NCI-H2196 (cell line): ENCODE results near the gene YIF1B.

Experiments used
- DNase-seq: peaks from one replicate; lab custom pipeline; 2025; ENCODE audit not compliant: unreplicated experiment; lab: John Stamatoyannopoulos, UW

YIF1B gene

DNA sequence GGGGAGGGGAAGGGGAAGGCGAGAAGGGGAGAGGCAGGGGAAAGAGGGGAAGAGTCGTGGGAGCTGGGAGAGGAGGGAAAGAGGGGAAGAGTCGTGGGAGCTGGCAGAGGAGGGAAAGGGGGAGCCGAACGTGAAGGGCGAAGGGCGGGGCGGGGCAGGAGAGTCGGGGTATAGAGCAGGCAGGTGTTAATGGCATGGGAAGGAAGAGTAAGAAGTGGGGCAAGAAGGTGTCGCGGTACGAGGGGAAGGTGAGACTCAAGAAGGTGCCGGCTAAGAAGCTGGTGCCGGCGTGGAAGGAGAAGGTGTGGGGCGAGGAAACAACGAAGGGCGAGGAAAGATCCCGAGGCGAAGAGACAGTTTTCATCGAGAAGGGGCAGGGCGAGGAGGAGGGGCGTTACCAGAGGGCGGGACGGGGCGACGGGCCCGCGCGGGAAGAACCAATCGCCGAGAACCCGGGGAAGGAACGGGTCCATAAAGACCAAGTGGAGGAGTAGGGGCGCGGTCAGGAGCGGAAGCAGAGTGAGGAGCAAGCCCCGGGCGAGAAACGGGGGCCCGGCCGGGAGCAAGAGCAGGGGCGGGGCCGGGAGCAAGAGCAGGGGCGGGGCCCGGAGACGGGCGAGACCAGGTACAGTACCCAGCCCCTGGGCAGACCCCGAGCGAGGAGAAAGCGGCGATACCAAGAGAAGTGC, 20.3 kb upstream of the YIF1B start:
- DNase-seq, result peak; percentile 92

DNA sequence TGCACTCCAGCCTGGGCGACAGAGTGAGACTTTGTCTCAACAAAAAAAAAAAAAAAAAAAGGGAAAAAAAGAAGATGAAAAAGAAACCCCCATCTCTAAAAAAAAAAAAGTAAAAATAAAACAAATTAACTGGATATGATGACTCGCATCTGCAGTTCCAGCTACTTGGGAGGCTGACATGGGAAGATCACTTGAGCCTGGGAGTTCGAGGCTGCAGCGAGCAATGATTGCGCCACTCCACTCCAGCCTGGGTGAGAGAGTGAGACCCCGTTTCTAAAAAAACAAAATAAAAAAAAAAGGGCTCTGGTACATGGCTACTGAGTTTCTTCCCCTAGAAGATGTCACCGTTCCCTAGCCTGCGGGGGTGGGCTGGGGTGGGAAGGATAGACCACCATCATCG, 17.5 kb upstream of the YIF1B start:
- no peak for DNase-seq

DNA sequence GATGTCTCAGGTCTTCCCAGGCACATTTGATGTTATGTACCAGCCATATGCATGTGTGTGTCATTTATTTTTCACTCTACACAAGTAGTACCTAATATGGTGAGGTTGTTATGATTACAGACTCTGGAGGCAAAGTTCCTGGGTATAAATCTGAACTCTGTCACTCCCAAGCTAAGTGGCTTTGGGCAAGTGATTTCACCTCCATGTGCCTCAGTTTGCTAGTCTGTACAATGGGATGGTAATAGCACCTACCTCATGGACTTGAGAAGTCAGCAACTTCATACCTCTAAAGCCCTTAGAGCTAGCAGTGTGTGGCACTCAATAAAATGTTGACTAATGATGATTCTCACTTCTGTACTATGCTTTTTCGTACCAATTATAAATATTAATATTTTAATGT, 16.0 kb upstream of the YIF1B start:
- DNase-seq, result no peak

DNA sequence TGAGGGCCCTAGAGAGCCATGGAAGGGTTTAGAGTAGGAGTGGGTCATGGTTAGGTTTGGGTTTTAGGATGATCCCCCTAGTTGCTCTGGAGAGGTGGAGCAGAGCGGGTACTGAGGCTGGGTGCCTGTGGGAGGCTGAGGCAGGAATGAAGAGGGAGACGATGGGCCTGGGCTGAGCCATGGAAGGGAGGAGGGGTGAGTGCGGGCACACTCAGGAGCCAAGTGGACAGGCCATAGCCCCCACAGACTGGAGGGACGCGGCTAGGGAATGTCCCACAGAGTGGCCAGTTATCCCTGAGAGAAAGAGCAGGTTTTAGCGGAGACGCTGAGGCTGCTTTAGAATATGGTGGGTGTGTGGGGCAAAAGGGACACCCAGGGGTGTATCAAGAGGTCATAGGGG, 13.9 kb upstream of the YIF1B start:
- no peak for DNase-seq

DNA sequence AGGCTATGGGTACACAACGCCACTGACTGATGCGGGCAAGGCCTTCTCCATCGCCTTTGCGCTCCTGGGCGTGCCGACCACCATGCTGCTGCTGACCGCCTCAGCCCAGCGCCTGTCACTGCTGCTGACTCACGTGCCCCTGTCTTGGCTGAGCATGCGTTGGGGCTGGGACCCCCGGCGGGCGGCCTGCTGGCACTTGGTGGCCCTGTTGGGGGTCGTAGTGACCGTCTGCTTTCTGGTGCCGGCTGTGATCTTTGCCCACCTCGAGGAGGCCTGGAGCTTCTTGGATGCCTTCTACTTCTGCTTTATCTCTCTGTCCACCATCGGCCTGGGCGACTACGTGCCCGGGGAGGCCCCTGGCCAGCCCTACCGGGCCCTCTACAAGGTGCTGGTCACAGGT, 10.8 kb upstream of the YIF1B start:
- DNase-seq, result no peak

DNA sequence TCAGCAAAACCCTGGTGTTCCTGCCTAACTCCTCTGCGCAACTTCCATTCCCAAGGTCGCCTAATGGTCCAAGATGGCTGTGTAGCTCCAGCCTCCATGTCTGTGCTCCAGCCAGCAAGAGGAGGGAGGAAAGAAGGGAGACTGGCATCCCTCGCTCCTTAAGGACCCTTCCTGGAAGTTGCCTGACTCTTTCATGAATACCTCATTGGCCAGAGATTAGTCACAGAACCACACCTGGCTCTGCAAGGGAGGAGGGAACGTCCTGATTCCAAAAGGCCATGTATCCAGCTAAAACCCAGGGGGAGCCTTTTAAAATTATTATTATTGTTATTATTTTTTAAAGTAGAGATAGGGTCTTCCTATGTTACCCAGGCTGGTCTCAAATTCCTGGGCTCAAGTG, 8.7 kb upstream of the YIF1B start:
- DNase-seq, result no peak

DNA sequence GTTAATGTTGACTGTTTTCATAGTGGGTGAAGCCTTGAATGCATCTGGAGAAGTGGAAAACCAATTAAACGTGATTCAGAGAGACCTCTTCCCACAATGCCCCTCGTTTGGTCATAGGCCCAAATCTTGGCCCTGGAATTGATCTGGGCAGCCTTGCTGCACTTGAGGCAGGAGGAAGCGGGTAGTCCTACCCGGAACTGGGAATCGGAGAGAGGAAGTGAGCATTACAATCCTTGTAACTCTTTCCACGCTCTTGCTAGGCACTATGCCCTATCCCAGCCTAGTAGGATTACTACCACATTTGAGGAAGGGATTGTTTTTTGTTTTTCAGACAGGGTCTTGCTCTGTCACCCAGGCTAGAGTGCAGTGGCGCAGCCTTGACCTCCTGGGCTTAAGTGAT, 7.5 kb upstream of the YIF1B start:
- no peak for DNase-seq

DNA sequence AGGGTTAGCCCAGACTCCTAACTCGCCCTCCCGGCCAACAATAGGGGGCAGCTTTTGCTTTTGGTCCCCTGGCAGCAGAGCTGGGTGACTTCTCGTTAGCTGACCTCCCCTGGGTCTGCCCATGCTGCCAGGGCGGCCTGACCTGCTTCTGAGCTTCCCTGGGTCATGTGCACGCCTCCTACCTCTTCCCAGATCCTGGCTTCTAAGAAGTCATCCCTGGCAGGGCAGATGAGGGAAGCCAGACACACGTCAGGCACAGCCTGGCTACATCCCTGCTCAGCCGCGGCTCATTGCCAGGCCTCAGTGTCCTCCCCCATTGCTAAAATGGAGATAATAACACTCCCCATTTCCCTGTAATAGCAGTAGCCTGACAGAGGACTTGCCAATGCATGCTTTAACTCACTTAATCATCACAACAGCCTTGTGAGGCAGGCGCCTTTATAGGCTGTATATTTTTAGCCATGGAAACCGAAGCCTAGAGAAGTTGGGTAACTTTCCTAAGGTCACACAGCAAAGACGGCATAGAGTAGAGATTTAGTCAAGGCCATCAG, 6.0 kb upstream of the YIF1B start:
- DNase-seq, result no peak

DNA sequence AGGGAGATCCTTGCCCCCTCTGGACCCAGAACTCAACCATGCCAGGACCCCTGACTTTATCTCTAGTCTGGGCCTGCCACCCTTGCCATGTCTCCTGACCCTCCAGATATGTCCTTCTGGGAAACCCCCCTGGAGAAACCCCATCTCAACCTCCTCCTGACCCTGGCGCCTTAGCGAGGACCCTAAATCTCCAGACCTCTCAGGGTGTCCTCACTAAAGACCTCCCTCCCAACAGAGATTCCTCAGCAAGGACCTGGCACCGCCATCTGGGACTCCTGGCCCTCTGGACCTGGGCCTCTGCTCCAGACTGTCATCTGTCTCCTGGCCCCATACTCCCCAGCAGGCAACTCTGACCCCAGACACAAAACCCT, 5.2 kb upstream of the YIF1B start:
- DNase-seq, result no peak

DNA sequence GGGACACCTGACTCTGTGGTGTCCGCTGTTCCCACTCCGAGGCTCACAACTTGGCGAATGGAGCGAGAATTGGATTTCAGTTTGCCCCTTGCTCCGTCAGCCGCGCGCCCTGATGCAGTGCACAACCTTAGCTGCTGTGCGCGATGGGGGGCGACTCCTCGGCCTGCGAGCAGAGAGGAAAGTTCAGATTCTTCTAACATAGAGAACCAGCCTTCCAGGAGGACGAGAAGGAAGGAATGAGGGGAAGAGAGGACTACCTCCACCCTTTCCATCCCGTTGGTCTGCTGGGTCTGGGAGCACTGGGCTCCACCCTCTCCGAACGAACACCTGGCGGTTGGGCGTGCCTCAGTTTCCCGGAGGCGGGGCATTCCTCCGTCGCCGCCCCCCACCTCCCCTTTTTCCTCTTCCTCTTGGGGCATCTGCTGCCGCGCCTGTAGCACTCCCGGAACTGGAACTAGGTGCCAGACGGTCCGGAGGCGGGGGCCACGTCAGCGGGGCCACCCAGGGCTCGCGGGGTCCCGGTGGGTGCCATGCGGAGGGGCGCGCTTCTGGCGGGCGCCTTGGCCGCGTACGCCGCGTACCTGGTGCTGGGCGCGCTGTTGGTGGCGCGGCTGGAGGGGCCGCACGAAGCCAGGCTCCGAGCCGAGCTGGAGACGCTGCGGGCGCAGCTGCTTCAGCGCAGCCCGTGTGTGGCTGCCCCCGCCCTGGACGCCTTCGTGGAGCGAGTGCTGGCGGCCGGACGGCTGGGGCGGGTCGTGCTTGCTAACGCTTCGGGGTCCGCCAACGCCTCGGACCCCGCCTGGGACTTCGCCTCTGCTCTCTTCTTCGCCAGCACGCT, 3.9 kb upstream of the YIF1B start, which contains the start of gene KCNK6:
Gene KCNK6 (plus strand): TSS at position 425 of the 838 bp plus-strand sequence. CDS start 106 bp downstream, at position 531.
- peak; percentile 33 for DNase-seq

DNA sequence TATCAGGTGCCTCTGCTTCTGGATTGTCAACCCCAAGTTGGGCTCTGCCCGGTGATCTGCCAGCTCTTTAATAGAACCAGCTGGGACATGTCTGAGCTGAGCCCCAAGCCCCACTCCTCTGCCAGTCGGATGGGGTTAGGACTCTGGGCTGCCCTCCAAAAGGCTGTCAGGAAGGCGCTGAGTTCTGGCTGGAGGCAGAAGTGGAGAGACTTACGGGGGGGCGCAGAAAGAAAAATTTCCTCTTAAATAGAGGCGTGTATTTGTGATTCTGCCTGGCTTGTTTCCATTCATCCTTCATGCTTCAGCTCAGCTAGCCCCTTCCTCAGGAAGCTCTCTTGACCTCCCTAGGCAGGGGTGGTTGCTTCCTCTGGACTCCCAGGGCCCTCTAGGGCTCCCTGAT, 2.9 kb upstream of the YIF1B start:
- no peak for DNase-seq

DNA sequence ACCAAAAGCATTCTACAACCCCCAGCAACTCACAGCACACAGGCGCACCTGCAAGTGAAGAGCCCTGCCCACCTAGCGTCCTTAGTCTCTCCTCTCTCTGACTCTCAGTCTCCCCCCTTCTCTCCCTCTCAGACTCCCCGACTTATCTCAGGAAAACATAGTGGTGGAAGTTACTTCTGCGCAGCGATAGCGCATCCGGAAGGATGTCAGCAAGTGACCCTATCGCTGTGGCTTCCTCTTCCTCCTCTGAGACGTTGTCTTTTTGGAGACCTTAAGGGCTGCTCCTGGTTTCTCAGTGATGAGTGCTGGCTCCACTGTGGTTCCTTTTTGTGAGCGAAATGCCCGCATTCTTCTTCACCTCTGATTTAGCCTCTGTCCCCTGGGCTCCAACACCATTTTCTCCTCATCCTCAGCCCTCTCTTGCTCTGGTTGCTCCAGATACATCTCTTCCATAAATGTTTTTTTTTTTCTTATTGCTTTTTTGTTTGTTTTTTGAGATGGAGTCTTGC, 1.4 kb upstream of the YIF1B start:
- DNase-seq, result no peak

DNA sequence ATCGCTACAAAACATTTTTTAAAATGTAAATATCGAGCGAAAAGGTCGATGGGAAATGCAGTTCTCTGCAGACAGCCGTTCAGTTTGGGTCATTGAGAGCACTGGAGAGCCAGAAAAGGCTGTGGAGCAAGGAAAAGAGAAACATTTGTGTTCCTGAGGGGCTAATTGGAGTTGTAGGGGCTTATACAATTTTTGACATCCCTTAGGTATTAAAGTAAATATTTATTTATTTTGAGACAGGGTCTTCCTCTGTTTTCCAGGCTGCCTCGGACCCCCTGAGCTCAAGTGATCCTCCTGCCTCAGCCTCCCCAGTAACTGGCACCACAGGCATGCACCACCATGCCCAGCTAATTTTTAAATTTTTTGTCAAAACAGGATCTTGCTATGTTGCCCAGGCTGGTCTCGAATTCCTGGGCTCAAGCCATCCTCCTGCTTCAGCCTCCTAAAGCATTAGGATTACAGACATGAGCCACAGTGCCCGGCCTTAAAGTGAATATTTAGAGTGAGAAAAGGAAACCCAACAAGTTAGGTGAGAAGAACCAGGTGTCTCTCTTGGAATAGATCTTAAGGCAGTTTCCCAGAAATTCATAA, 825 bp upstream of the YIF1B start:
- DNase-seq, result no peak

DNA sequence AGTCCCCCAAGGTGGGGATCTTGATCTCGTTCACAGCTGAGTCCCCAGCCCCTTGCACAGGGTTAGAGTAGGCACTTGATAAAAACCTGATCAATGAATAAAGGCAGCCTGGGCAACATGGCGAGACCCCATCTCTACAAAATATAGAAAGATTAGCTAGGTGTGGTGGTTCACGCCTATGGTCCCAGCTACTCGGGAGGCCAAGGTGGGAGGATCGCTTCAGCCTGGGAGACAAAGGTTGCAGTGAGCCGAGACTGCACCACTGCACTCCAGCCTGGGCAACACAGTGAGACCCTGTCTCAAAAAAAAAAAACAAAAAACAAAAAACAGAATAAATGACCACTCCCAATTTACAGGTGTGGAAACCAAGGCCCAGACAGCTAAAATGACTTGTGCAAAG, 4.8 kb downstream of the YIF1B start:
- no peak for DNase-seq

DNA sequence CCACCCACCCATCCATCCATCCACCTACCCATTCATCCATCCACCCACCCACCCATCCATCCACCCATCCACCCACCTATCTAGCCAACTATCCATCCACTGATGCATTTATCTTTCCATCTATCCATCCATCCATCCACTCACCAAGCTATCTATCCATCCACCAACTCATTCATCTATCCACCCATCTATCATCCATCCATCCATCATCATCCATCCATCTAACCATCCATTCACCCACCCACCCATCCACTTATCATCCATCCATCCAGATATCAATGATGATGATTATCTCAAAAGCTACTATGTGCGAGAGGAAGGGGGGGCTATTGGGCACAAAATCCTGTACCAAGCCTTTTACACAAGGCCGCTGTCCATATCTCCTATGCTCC, 5.5 kb downstream of the YIF1B start:
- DNase-seq, result no peak

DNA sequence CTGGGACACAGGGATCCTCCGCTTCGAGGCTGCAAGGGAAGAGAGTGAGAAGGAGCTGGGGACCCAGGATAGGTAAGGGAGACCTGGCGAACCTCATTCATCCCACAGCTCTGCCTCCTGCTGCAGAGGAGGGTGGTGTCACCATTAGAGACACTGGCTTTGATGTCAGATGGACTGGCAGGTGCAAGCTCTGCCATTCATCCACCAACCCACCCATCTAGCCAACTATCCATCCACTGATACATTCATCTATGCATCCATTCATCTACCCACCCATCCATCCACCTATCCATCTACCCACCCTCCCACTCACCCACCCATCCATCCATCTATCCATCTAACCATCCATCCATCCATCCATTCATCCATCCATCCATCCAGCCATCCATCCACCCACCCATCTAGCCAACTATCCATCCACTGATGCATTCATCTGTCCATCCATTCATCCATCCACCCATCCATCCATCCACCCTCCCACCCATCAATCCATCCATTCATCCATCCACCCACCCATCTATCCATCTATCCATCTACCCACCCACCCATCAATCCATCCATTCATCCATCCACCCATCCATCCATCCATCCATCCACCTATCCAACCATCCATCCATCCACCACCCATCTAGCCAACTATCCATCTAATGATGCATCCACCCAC, 6.0 kb downstream of the YIF1B start:
- DNase-seq, result no peak

DNA sequence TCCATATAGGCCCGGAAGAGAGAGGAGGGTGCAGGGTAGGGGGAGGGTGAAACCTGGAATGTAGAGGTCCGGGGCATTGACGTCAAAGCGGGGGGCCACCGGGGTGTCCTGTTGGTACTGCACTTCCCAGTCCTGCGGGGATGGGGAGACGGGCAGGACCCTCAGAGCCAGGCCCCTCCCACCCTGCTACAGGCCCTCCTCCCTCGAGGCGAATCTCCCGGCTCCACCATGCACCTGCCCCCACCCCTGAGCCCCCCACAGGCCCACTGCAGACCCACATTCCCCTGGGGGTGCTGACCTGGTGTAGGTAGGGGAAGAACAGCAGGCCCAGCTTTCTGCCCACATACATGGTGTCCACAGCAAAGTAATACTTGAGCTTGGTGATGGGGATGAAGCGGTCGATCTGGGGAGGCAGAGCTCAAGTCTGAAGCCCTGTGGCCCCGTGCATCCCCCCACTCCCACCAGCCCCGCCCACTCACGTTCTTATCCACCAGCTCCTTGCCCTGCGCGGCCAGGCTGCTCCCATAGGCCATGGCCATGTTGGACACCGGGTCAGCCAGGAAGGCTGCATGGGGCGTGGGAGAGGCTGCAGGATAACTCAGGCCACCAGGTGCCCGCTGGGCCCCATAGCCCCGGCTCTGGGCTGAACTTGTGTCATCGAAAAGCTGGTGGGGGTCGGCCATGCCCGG, 6.7 kb downstream of the YIF1B start:
- DNase-seq, result no peak

DNA sequence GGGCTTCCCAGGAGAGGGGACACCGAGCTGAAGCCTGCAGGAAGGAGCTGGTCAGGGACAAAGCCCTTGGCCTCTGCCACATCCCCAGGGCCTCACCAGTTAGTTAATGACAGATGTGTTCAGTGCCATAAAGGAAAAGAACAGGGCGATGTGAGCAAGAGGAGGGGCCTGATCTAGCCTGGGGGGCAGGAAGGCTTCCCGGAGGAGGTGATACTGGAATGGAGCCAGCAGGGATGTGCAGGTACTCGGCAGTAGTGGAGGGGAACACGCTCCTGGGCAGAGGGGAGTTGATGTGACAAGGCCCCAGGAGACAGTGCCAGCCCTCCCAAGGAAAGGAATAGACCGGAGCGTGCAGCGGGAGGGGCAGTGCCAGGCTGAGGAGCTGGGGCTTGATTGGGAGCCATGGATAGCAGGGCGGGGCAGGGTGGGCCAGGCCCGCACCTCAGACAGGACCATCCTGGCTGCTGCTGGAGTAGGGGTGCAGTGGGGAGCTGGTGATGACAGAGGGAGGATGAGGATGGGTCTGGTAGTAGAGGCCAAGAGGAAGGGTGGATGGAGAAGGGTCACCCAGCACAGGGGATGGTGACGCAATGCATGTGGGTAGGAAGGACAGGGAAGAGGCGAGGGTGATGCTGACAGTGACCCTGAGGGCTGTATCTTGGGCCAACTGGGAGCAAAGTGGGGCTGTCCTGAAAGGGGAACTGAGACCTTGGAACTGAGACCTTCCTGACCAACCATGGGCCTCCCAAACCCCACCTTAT, 7.6 kb downstream of the YIF1B start:
- no peak for DNase-seq

DNA sequence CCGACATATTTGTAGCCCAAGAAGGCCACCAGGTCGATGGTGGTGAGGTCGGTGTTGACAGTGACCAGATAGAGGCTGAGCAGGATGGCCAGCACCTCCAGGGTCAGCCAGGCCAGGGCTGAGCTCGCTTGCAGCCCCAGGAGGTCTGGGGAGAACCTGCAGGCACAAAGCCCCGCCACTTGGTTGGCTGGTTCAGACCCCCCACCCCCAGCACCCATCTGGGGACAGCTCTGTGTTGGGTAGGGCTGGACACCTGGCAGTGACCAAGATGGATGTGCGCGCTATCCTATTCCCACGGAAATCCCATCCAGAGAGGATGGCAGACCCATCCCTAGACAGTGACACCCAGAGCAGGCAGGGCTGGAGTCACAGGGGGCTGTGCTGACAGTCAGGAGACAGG, 8.2 kb downstream of the YIF1B start:
- no peak for DNase-seq

DNA sequence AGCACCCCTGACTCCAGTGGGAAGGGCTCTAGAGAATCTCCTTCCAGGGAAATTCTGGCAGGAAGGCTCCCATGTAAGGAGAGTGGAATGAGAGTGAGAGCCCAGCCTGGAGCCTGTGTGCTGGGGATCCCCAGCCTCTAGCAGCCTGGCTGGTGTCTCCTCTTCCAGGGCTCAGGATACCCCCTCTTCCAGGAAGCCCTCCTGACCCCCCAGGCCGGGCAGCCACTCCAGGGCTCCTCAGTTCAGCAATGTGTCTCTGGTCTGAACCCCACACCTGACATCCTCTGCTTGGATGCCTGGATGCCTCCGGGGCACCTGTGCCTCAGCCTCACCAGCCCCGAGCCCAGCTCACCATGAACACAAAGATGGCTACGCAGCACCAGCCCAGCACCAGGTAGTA, 8.7 kb downstream of the YIF1B start:
- no peak for DNase-seq
